H1 (cell line): ENCODE results near the gene KCNMA1. TPM values are rescaled to one million over a fixed set of nuclear protein-coding genes. Genes with fewer than 3 reads are reported as not detected.

Source experiments
- PHF8 ChIP-seq: fragments of 200-600 bp; sonication (generic); conservative IDR thresholded peaks from 2 replicates; pipeline ENCODE4 v1.7.1; 2012; ENCODE audit warnings: low read depth, mild to moderate bottlenecking, inconsistent platforms, low read length, moderate library complexity
- POLR2A ChIP-seq, 2 experiments: IDR thresholded peaks; 1 replicate in 1 of 2; 2 replicates in 1 of 2; pipeline ENCODE4 v1.6.1; 2011; ENCODE audit warnings: low read depth in 2 of 2, low read length in 2 of 2, mild to moderate bottlenecking in 2 of 2; ENCODE audit errors: control extremely low read depth in 1 of 2
- POLR2AphosphoS5 ChIP-seq: IDR thresholded peaks from 2 replicates; pipeline ENCODE4 v1.6.1; 2011; ENCODE audit warnings: low read depth, low read length
- POU5F1 ChIP-seq: IDR thresholded peaks from 2 replicates; pipeline ENCODE4 v1.6.1; 2011; ENCODE audit warnings: low read depth, mild to moderate bottlenecking, low read length, moderate library complexity
- SAP30 ChIP-seq: fragments of 300-600 bp; sonication (generic); IDR thresholded peaks from 2 replicates; pipeline ENCODE4 v1.7.1; 2012; ENCODE audit warnings: low read length, moderate library complexity, mild to moderate bottlenecking, inconsistent platforms; ENCODE audit not compliant: insufficient read depth, insufficient replicate concordance
- SRF ChIP-seq: IDR thresholded peaks from 2 replicates; pipeline ENCODE4 v1.6.1; 2011; ENCODE audit warnings: mild to moderate bottlenecking, low read depth, low read length, moderate library complexity
- SUZ12 ChIP-seq: fragments of 200-600 bp; sonication (generic); IDR thresholded peaks from 2 replicates; pipeline ENCODE4 v1.6.1; 2012; ENCODE audit warnings: mild to moderate bottlenecking, inconsistent platforms, low read length, moderate library complexity, mixed read lengths
- polyA plus RNA-seq, 7 experiments: library from polyadenylated mRNA; depleted of rRNA in 3 of 7; stranded (reverse) in 5 of 7; unstranded in 2 of 7; fragments of >200 nt in 5 of 7; fragments of 200-250 nt in 2 of 7; gene quantifications; 1 replicate in 5 of 7; 2 replicates in 1 of 7; 4 replicates in 1 of 7; pipeline versions ENCODE4 v1.2.1 to v1.2.3, GENCODE V29; 2011 to 2013; ENCODE audit warnings: missing spikeins in 2 of 7, mixed read lengths in 2 of 7
- total RNA-seq: library from RNA; stranded (reverse); fragmentation: NEBNext Ultra II Directional; extraction: Animal tissue kit (Norgen Biotek cat#: 25700); gene quantifications from 2 replicates; pipeline ENCODE4 v1.2.1, GENCODE V29; 2021

KCNMA1 gene
- total and polyA plus RNA-seq, 2 of the 8 experiments (the other 6 are each of a cell fraction or from before 2014, with no cell fraction given), result 10.2 to 11.1 TPM

DNA sequence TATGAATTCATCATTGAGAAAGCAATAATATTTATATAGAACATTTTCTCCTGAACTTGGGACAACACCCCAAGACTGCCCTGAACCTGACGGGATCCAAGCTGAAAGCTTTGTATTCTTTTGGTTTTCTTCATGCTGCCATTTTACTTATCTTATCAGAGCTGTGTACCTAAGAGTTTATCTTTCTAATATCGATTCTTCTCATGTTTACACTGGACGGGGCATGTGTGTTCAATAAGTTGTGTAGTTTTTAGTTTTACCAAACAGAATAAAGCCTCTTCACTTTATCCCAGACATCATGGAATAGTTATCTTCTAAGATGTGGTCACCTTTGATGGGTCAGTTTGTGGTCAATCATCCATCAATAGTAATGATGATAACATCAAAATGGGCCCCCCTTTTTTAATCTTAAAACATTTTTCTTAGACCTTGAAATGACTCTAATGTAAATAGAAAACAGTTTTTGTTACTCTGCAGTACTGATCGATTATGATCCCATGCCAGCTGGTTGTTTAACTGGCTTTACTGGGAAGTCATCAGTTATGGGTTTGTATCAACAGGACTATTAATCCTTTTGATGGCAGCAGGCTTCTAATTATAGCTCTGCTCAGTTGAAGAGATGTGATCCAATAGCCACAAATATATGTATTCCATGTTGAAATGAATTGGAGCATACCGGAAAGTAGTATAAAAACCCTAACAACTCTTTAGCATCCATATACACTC lies 446.1 kb downstream of the KCNMA1 start (continued):
- no peak for TF ChIP-seq POLR2A (IDR thresholded peaks at IDR 0.05; ENCODE audit: control extremely low read depth in 1 of 2, low read depth in 2 of 2, low read length in 2 of 2)
- no peak for TF ChIP-seq SRF
- no peak for TF ChIP-seq POU5F1
- no peak for TF ChIP-seq PHF8
- no peak for TF ChIP-seq SUZ12
- no peak for TF ChIP-seq POLR2AphosphoS5
- no peak for TF ChIP-seq SAP30
